Vagina (tissue), 2 donors: ENCODE results near the gene ATF7. TPM values are rescaled to one million over a fixed set of nuclear protein-coding genes. Genes with fewer than 3 reads are reported as not detected.

Experiments
- DNase-seq, 2 donors: peaks; one replicate each; pipeline ENCODE4 v3.0.0-alpha.2; 2017; ENCODE audit errors: extremely low spot score in 2 of 2
- H3K27ac ChIP-seq: fragments of 200-600 bp; sonication (generic); one replicate; pipeline ENCODE4 v1.5.1; 2019
- H3K27me3 ChIP-seq: fragments of 200-600 bp; sonication (generic); one replicate; pipeline ENCODE4 v1.5.1; 2019
- H3K36me3 ChIP-seq, 2 donors: fragments of 200-600 bp; sonication (generic); one replicate each; pipeline ENCODE4 v1.5.1; 2017 to 2019
- H3K4me1 ChIP-seq: fragments of 200-600 bp; sonication (generic); one replicate; pipeline ENCODE4 v1.5.1; 2019
- H3K4me3 ChIP-seq, 2 donors: fragments of 200-600 bp; sonication (generic); 1 replicate in 1 of 2; 2 replicates in 1 of 2; pipeline ENCODE4 v1.5.1; 2016 to 2019
- H3K9me3 ChIP-seq: fragments of 200-600 bp; sonication (generic); one replicate; pipeline ENCODE4 v1.5.1; 2019
- CTCF ChIP-seq, 3 experiments: fragments of 450-650 bp in 2 of 3; fragments of 200-600 bp in 1 of 3; sonication (generic) in 1 of 3; IDR thresholded peaks; one replicate each; pipeline ENCODE4 v1.5.1; 2017 to 2019; ENCODE audit warnings: antibody characterized with exemption in 3 of 3, mild to moderate bottlenecking in 2 of 3, moderate library complexity in 2 of 3
- POLR2A ChIP-seq, 2 donors: fragments of 450-650 bp; IDR thresholded peaks; one replicate each; pipeline ENCODE4 v1.6.1; 2017; ENCODE audit warnings: antibody characterized with exemption in 2 of 2, mild to moderate bottlenecking in 2 of 2, moderate library complexity in 2 of 2
- POLR2AphosphoS5 ChIP-seq, 2 donors: sonication (generic); formaldehyde crosslinking; IDR thresholded peaks; one replicate each; pipeline ENCODE4 v1.9.0; 2017; ENCODE audit warnings: antibody characterized with exemption in 2 of 2, mild to moderate bottlenecking in 2 of 2, low read depth in 1 of 2; ENCODE audit not compliant: insufficient read depth in 1 of 2
- intact Hi-C: fragments of 100-400 bp; cut with DNase I; formaldehyde crosslinking; loops from one replicate; pipeline ENCODE4 v1.15.1; 2023
- total RNA-seq: library from RNA; depleted of rRNA; stranded (reverse); fragments of >200 nt; gene quantifications from one replicate; pipeline ENCODE4 v1.2.3, GENCODE V29; 2016

Gene ATF7
- total RNA-seq, 1 donor from 2014 or later, result 34.9 TPM

GRCh38 chr12:53497461-53497860, 128.7 kb downstream of the ATF7 start:
- TF ChIP-seq POLR2A (IDR thresholded peaks at IDR 0.05), result no peak
- H3K36me3 ChIP-seq, result no peaks in the 10 kb centered on the region
- no peaks in the 10 kb centered on the region for H3K27me3 ChIP-seq
- no peak overlapping the region for H3K4me3 ChIP-seq
- DNase-seq, result no peak
- no peaks in the 10 kb centered on the region for H3K9me3 ChIP-seq
- H3K27ac ChIP-seq, result peak overlapping the region; percentile 99
- H3K4me1 ChIP-seq, result peaks cover 73% of the 10 kb centered on the region
- intact Hi-C loops, result no loop called here

- Histone ChIP-seq H3K4me3 (peak overlapping the region in 1 of 2 donors; percentile 16), H3K4me1 (peaks cover 73% of the 10 kb centered on the region), H3K36me3 (no peaks in the 10 kb centered on the region), H3K27me3 (no peaks in the 10 kb centered on the region), H3K27ac (peak overlapping the region; percentile 99), H3K9me3 (no peaks in the 10 kb centered on the region)
- intact Hi-C loops, result no loop called here
- no peak for DNase-seq
- TF ChIP-seq CTCF (IDR thresholded peaks at IDR 0.05), result no peak
- no peak for TF ChIP-seq POLR2AphosphoS5 (IDR thresholded peaks at IDR 0.05; ENCODE audit: insufficient read depth in 1 of 2, low read depth in 1 of 2)
- TF ChIP-seq POLR2A (IDR thresholded peaks at IDR 0.05), result no peak
Measured at GRCh38 chr12:53496752-53497032, 129.5 kb downstream of the ATF7 start.

GRCh38 chr12:53495903-53496751, 130.1 kb downstream of the ATF7 start:
- no peak for DNase-seq
- Histone ChIP-seq H3K27ac (peak overlapping the region; percentile 99), H3K27me3 (no peaks in the 10 kb centered on the region), H3K9me3 (no peaks in the 10 kb centered on the region), H3K36me3 (no peaks in the 10 kb centered on the region), H3K4me1 (peaks cover 71% of the 10 kb centered on the region), H3K4me3 (peak overlapping the region in 1 of 2 donors; percentile 16)
- intact Hi-C loops, result no loop called here
- TF ChIP-seq POLR2AphosphoS5 (IDR thresholded peaks at IDR 0.05; ENCODE audit: insufficient read depth in 1 of 2, low read depth in 1 of 2) (peak; percentile 27 to 71), POLR2A (IDR thresholded peaks at IDR 0.05) (no peak)

GRCh38 chr12:53493610-53494391, 132.4 kb downstream of the ATF7 start:
- TF ChIP-seq CTCF (IDR thresholded peaks at IDR 0.05), result no peak
- TF ChIP-seq POLR2AphosphoS5 (IDR thresholded peaks at IDR 0.05; ENCODE audit: insufficient read depth in 1 of 2, low read depth in 1 of 2), result no peak
- intact Hi-C loops, result no loop called here

GRCh38 chr12:53492830-53493609, 133.2 kb downstream of the ATF7 start:
- H3K9me3 ChIP-seq, result no peaks in the 10 kb centered on the region
- H3K36me3 ChIP-seq, result no peaks in the 10 kb centered on the region
- H3K4me3 ChIP-seq, result peak overlapping the region; percentile 63 to 73
- peaks cover 49% of the 10 kb centered on the region for H3K4me1 ChIP-seq
- no peak for TF ChIP-seq CTCF (IDR thresholded peaks at IDR 0.05)
- peak in 1 of 2 donors; percentile 65 for TF ChIP-seq POLR2A (IDR thresholded peaks at IDR 0.05)
- TF ChIP-seq POLR2AphosphoS5 (IDR thresholded peaks at IDR 0.05; ENCODE audit: insufficient read depth in 1 of 2, low read depth in 1 of 2), result peak; percentile 86 to 90
- peak overlapping the region; percentile 99 for H3K27ac ChIP-seq
- no peaks in the 10 kb centered on the region for H3K27me3 ChIP-seq
- intact Hi-C loops, result no loop called here
- no peak for DNase-seq

More at GRCh38 chr12:53493610-53494391, 132.4 kb downstream of the ATF7 start:
- Histone ChIP-seq H3K4me1 (peaks cover 56% of the 10 kb centered on the region), H3K9me3 (no peaks in the 10 kb centered on the region), H3K27ac (peak overlapping the region; percentile 99), H3K4me3 (peak overlapping the region; percentile 63 to 73), H3K27me3 (no peaks in the 10 kb centered on the region), H3K36me3 (no peaks in the 10 kb centered on the region)
- DNase-seq, result no peak
